Esophagus muscularis mucosa (tissue), 2 donors: Measurements from ENCODE around the gene SNX12.

Source experiments
- POLR2A ChIP-seq: fragments of 450-650 bp; IDR thresholded peaks from one replicate; pipeline ENCODE4 v1.6.1; 2017; ENCODE audit warnings: antibody characterized with exemption, moderate library complexity, mild to moderate bottlenecking, low read depth
- POLR2AphosphoS5 ChIP-seq, 2 donors: sonication (generic); formaldehyde crosslinking; IDR thresholded peaks; one replicate each; pipeline ENCODE4 v1.6.1; 2017; ENCODE audit warnings: antibody characterized with exemption in 2 of 2

GRCh38 chrX:71100581-71101505 lies 32.7 kb upstream of the SNX12 start:
- TF ChIP-seq POLR2A (no peak), POLR2AphosphoS5 (IDR thresholded peaks at IDR 0.05) (no peak)
